ENCODE measurements around the gene RAB31.

GRCh38 chr18:9679125-9679524 lies 29.0 kb upstream of the RAB31 start:
- no peak for TF ChIP-seq GATA2 (IDR thresholded peaks at IDR 0.05; ENCODE audit: low read depth, low read length)
- TF ChIP-seq GATA3 (IDR thresholded peaks at IDR 0.05; ENCODE audit: low read depth, low read length), result no peak
